Breast epithelium (tissue), 4 donors: ENCODE measurements around the gene SYCN. TPM values are rescaled to one million over a fixed set of nuclear protein-coding genes. Genes with fewer than 3 reads are reported as not detected.

Experiments
- DNase-seq, 2 donors: peaks; one replicate each; pipeline ENCODE4 v3.0.0-alpha.2; 2019; ENCODE audit warnings: low spot score in 2 of 2
- H3K27ac ChIP-seq, 2 donors: fragments of 200-600 bp; sonication (generic) in 1 of 2; one replicate each; pipeline ENCODE4 v1.5.1; 2016 to 2019; ENCODE audit warnings: mild to moderate bottlenecking in 1 of 2
- H3K27me3 ChIP-seq, 2 donors: fragments of 200-600 bp; sonication (generic) in 1 of 2; one replicate each; pipeline versions ENCODE4 v1.5.1 to v1.6.0; 2017 to 2019; ENCODE audit warnings: control low read depth in 1 of 2, mild to moderate bottlenecking in 1 of 2
- H3K36me3 ChIP-seq: fragments of 200-600 bp; one replicate; pipeline ENCODE4 v1.5.1; 2019
- H3K4me1 ChIP-seq, 2 donors: fragments of 200-600 bp; sonication (generic); one replicate each; pipeline ENCODE4 v1.5.1; 2016 to 2019; ENCODE audit warnings: control low read depth in 1 of 2
- H3K4me3 ChIP-seq, 3 donors: fragments of 200-600 bp; sonication (generic); 1 replicate in 2 of 3; 2 replicates in 1 of 3; pipeline ENCODE4 v1.5.1; 2016 to 2019; ENCODE audit warnings: mild to moderate bottlenecking in 3 of 3, moderate library complexity in 2 of 3
- H3K9me3 ChIP-seq, 2 donors: fragments of 200-600 bp; sonication (generic) in 1 of 2; one replicate each; pipeline ENCODE4 v1.5.1; 2016 to 2019; ENCODE audit warnings: control low read depth in 1 of 2
- POLR2A ChIP-seq: fragments of 450-650 bp; IDR thresholded peaks from one replicate; pipeline ENCODE4 v1.6.1; 2016; ENCODE audit warnings: antibody characterized with exemption, mild to moderate bottlenecking, moderate library complexity
- POLR2AphosphoS5 ChIP-seq, 3 donors: sonication (generic); formaldehyde crosslinking; IDR thresholded peaks; one replicate each; pipeline ENCODE4 v1.6.1; 2017; ENCODE audit warnings: antibody characterized with exemption in 3 of 3
- intact Hi-C: fragments of 100-400 bp; cut with DNase I; formaldehyde crosslinking; loops from one replicate; pipeline ENCODE4 v1.15.1; 2023; ENCODE audit warnings: low total_unique reads
- total RNA-seq, 3 donors: library from RNA; depleted of rRNA; stranded (reverse); fragments of >200 nt; gene quantifications; one replicate each; pipeline ENCODE4 v1.1.0, GENCODE V29; 2016
- TF ChIP-seq, protein P1 (sequence below), 3 donors: fragments of 450-650 bp; IDR thresholded peaks; one replicate each; pipeline ENCODE4 v1.5.1; 2016 to 2017; ENCODE audit warnings: antibody characterized with exemption in 3 of 3, mild to moderate bottlenecking in 3 of 3, moderate library complexity in 3 of 3

SYCN gene
- total RNA-seq, 3 donors from 2014 or later = not detected

DNA sequence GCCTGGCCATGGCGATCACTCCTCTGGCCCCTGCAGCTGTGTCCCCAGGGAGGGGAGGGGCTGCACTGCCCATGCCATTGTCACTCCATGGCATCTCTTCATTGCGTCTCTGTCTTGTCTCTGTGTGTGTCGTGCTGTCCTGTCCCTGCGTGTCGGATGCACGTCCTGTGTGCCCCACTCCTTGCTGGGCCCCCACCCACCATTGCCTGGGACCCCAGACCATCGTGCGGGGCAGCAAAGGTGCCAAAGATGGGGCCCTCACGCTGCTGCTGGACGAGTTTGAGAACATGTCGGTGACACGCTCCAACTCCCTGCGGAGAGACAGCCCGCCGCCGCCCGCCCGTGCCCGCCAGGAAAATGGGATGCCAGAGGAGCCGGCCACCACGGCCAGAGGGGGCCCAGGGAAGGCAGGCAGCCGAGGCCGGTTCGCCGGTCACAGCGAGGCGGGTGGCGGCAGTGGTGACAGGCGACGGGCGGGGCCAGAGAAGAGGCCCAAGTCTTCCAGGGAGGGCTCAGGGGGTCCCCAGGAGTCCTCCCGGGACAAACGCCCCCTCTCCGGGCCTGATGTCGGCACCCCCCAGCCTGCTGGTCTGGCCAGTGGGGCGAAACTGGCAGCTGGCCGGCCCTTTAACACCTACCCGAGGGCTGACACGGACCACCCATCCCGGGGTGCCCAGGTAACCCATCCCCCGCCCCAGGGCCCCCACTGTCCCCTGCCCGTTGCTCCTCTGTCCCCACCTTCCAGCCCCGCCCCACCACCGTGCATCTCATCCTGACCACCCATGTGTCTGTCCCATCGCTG is 31.2 kb downstream of the SYCN start:
- Histone ChIP-seq H3K27me3 (no peaks in the 10 kb centered on the region), H3K27ac (no peak overlapping the region), H3K36me3 (no peaks in the 10 kb centered on the region), H3K4me3 (no peak overlapping the region), H3K9me3 (no peaks in the 10 kb centered on the region), H3K4me1 (peaks cover 0 to 3% of the 10 kb centered on the region in 2 donors)
- intact Hi-C loops = no loop called here
- TF ChIP-seq POLR2AphosphoS5 (IDR thresholded peaks at IDR 0.05) (no peak), POLR2A (no peak)
- TF ChIP-seq, protein P1, sequence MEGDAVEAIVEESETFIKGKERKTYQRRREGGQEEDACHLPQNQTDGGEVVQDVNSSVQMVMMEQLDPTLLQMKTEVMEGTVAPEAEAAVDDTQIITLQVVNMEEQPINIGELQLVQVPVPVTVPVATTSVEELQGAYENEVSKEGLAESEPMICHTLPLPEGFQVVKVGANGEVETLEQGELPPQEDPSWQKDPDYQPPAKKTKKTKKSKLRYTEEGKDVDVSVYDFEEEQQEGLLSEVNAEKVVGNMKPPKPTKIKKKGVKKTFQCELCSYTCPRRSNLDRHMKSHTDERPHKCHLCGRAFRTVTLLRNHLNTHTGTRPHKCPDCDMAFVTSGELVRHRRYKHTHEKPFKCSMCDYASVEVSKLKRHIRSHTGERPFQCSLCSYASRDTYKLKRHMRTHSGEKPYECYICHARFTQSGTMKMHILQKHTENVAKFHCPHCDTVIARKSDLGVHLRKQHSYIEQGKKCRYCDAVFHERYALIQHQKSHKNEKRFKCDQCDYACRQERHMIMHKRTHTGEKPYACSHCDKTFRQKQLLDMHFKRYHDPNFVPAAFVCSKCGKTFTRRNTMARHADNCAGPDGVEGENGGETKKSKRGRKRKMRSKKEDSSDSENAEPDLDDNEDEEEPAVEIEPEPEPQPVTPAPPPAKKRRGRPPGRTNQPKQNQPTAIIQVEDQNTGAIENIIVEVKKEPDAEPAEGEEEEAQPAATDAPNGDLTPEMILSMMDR (IDR thresholded peaks at IDR 0.05) = no peak
- DNase-seq = no peak

DNA sequence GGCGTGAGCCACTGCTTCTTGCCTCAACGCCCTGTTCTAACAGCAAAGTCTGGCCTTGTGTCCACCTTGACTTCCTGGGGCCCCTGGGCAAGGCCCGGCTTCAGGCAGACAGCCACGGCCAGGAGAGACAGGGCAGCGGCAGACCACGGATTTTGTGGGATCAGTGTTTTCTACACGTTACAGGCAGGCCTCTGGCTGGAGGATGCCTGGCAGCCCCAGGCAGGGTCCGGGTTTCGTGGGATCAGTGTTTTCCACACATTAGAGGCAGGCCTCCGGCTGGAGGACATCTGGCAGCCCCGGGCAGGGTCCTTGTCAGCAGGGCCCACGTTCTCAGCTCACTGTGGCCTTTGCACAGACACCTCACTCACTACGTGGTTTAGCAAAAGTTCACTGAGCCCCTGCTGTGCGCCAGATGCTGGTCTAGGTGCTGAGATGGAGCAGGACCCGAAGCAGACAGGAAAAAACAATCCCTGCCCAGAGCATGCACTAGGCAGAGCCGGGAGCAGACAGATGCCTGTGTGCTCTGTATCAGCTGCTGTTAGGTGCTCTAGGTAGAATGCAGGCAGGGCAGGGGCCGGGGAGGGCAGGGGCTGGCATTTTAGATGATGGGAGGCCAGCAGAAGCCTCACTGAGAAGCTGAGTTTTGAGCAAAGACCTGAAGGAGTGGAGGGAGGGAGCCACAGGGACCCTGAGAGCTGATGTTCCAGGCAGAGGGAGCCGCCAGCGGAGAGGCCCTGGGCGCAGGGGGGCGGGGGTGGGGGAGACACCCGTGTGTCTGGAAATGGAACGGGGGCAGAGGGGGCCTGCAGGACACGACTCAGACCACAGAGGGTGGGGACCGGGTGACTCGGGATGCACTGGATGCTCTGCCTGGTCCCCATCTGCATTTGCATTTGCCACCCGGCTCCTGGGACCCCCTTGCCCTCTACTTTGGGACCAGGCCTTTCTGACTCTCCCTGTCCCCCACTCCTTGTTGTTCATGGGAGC is 32.3 kb downstream of the SYCN start:
- peaks cover 0 to 12% of the 10 kb centered on the region in 2 donors for H3K4me1 ChIP-seq
- H3K27me3 ChIP-seq = no peaks in the 10 kb centered on the region
- no peak overlapping the region for H3K27ac ChIP-seq
- intact Hi-C loops = no loop called here
- no peaks in the 10 kb centered on the region for H3K9me3 ChIP-seq
- no peak for TF ChIP-seq POLR2A
- TF ChIP-seq, protein P1 (IDR thresholded peaks at IDR 0.05) = no peak
- TF ChIP-seq POLR2AphosphoS5 (IDR thresholded peaks at IDR 0.05) = no peak
- H3K36me3 ChIP-seq = no peaks in the 10 kb centered on the region
- DNase-seq = no peak
- H3K4me3 ChIP-seq = no peak overlapping the region

DNA sequence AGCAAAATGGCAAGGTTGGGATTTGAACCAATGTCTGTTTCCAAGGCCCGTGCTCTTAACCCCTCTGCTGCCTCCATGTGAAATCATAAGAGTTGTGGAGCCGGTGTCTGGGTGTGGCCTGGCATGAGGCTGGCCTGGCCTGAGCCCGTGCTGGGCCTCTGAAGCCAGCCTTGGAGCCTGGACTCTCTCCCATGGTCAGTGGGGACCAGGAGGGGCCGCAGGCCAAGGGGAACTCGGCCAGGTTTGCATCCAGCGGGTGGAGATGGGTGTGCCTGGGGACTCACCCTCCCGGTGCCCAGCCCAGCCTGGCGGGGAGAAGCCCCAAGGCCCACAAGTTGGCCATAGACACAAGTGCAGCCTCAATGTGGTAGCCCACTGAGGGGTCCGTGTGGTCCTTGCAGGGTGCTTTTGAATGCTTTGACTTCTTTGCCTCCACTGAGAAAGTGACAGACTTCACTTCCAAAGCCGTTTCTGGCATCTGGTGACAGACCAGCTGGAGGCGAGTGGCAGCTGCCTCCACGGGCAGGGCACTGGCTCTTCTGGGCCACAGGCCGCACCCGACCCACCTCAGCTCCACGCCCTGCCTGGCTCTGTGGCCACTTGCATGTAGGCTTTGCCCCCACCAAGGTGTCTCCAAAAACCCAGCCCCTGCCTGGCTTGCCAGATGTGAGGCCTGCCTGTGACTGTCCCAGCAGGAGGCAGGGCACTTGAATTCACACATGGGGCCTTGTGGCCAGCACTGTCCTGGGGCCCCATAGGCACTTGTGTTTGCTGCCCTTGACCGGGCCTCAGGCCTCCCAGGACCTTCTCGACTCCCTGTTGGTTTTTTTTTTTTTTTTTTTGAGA is 33.5 kb downstream of the SYCN start:
- DNase-seq = no peak
- no peak for TF ChIP-seq POLR2AphosphoS5 (IDR thresholded peaks at IDR 0.05)
- Histone ChIP-seq H3K9me3 (no peaks in the 10 kb centered on the region), H3K27ac (no peak overlapping the region), H3K27me3 (no peaks in the 10 kb centered on the region), H3K4me3 (no peak overlapping the region), H3K4me1 (peaks cover 0 to 23% of the 10 kb centered on the region in 2 donors), H3K36me3 (no peaks in the 10 kb centered on the region)
- intact Hi-C loops = no loop called here

DNA sequence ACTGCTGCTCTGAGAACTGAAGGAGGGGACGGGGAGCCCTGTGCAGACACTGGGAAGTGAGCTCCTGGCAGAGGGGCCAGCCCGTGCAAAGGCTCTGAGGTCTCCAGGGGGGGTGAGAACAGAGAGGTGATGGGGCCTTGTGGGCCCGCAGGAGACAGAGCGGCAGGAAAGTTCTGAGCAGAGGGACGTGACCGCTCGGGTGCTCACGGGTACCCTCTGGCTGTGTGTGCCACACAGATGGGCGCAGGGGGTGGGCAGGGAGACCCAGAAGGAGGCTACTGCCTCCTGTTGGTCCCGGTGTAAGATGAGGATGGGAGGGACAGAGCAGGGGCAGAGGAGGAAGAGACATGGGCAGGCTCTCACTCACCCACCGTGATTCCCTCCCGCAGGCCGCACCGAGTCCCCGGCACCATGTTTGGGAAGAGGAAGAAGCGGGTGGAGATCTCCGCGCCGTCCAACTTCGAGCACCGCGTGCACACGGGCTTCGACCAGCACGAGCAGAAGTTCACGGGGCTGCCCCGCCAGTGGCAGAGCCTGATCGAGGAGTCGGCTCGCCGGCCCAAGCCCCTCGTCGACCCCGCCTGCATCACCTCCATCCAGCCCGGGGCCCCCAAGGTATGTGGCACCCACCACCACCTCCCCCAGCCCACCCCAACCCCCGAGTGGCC is 34.8 kb downstream of the SYCN start:
- Histone ChIP-seq H3K27ac (peak overlapping the region in 1 of 2 donors; percentile 95), H3K36me3 (no peaks in the 10 kb centered on the region), H3K4me3 (no peak overlapping the region), H3K4me1 (peaks cover 0 to 24% of the 10 kb centered on the region in 2 donors), H3K27me3 (no peaks in the 10 kb centered on the region), H3K9me3 (no peaks in the 10 kb centered on the region)
- TF ChIP-seq, protein P1 (IDR thresholded peaks at IDR 0.05) = no peak
- TF ChIP-seq POLR2AphosphoS5 (IDR thresholded peaks at IDR 0.05) = no peak
- TF ChIP-seq POLR2A = no peak
- no peak for DNase-seq
- intact Hi-C loops = no loop called here
